Body of pancreas (tissue), 4 donors: ENCODE results near the gene SLC1A2. TPM values are rescaled to one million over a fixed set of nuclear protein-coding genes. Genes with fewer than 3 reads are reported as not detected.
A peak's percentile ranks its signal among the peaks of the same experiment; 100 is the strongest.

Experiments
- ATAC-seq: fragments of 150-250 bp; one replicate; pipeline ENCODE4 v1.9.1; 2016
- DNase-seq, 4 donors: peaks; one replicate each; pipeline ENCODE4 v3.0.0-alpha.2; 2019
- H3K27ac ChIP-seq, 4 donors: fragments of 200-600 bp; sonication (generic); 1 replicate in 3 of 4; 2 replicates in 1 of 4; pipeline versions ENCODE4 v1.5.1 to v1.6.1; 2016 to 2019; ENCODE audit warnings: mild to moderate bottlenecking in 1 of 4, mixed read lengths in 1 of 4, moderate library complexity in 1 of 4
- H3K27me3 ChIP-seq, 2 donors: fragments of 200-600 bp; sonication (generic); one replicate each; pipeline ENCODE4 v1.6.0; 2016; ENCODE audit warnings: mild to moderate bottlenecking in 1 of 2
- H3K36me3 ChIP-seq, 2 donors: fragments of 200-600 bp; sonication (generic); replicated peaks in 1 of 2; 2 replicates each; pipeline ENCODE4 v1.5.1; 2016; ENCODE audit warnings: low read depth in 2 of 2; ENCODE audit not compliant: insufficient read depth in 1 of 2
- H3K4me1 ChIP-seq: fragments of 200-600 bp; sonication (generic); one replicate; pipeline ENCODE4 v1.6.0; 2016
- H3K4me3 ChIP-seq, 2 donors: fragments of 200-600 bp; sonication (generic); 1 replicate in 1 of 2; 2 replicates in 1 of 2; pipeline ENCODE4 v1.5.1; 2016 to 2019
- H3K9me3 ChIP-seq, 3 donors: fragments of 200-600 bp; sonication (generic); 1 replicate in 2 of 3; 2 replicates in 1 of 3; pipeline ENCODE4 v1.5.1; 2016
- POLR2A ChIP-seq, 3 donors: fragments of 450-650 bp; IDR thresholded peaks; one replicate each; pipeline ENCODE4 v1.6.1; 2016; ENCODE audit warnings: antibody characterized with exemption in 3 of 3, mild to moderate bottlenecking in 2 of 3
- WGBS, 2 donors: methylation state at CpG; one replicate each; pipeline ENCODE4 v1.1.5; 2017; 5-methylcytosine and 5-hydroxymethylcytosine counted together
- intact Hi-C: fragments of 100-400 bp; cut with DNase I; formaldehyde crosslinking; loops from one replicate; pipeline ENCODE4 v1.15.1; 2023
- total RNA-seq, 2 donors: library from RNA; depleted of rRNA; stranded (reverse); fragments of >200 nt; gene quantifications; one replicate each; pipeline ENCODE4 v1.1.0, GENCODE V29; 2016
- TF ChIP-seq, protein P1 (sequence below), 7 experiments: fragments of 450-650 bp in 4 of 7; fragments of 200-600 bp in 3 of 7; sonication (generic) in 3 of 7; IDR thresholded peaks; one replicate each; pipeline ENCODE4 v1.5.1; 2016 to 2019; ENCODE audit warnings: antibody characterized with exemption in 7 of 7

The SLC1A2 gene
- total RNA-seq, 2 donors from 2014 or later: 23.1 to 73.7 TPM

DNA sequence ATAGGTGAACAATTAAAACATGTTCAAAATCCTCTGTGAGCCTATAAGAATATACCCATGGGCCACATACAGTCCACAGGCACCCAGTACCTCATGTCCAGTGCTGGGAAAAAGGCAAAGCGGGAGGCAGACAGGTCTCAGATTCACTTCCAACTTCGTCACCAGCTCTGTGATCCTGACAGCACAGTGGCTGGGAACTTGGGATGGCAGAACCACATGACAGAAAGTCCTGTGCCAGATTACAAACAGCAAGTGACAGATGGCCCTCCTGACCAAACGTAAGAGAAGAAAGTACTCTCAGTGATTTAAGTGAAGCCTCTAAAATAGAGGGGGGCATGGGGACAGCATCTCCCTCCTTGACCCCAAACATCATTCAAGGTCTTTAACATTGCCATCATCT is 5.8 kb downstream of the SLC1A2 start:
- TF ChIP-seq POLR2A (IDR thresholded peaks at IDR 0.05): no peak
- TF ChIP-seq, protein P1, sequence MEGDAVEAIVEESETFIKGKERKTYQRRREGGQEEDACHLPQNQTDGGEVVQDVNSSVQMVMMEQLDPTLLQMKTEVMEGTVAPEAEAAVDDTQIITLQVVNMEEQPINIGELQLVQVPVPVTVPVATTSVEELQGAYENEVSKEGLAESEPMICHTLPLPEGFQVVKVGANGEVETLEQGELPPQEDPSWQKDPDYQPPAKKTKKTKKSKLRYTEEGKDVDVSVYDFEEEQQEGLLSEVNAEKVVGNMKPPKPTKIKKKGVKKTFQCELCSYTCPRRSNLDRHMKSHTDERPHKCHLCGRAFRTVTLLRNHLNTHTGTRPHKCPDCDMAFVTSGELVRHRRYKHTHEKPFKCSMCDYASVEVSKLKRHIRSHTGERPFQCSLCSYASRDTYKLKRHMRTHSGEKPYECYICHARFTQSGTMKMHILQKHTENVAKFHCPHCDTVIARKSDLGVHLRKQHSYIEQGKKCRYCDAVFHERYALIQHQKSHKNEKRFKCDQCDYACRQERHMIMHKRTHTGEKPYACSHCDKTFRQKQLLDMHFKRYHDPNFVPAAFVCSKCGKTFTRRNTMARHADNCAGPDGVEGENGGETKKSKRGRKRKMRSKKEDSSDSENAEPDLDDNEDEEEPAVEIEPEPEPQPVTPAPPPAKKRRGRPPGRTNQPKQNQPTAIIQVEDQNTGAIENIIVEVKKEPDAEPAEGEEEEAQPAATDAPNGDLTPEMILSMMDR (IDR thresholded peaks at IDR 0.05): no peak
- H3K9me3 ChIP-seq: no peaks in the 10 kb centered on the region
- peaks cover 0 to 8% of the 10 kb centered on the region in 2 donors for H3K27me3 ChIP-seq
- no peaks in the 10 kb centered on the region for H3K36me3 ChIP-seq
- 30 to 45% methylated on average over 3 of the region's 3 CpGs for WGBS, 2 donors
- no peak overlapping the region for H3K4me3 ChIP-seq
- no peak for ATAC-seq
- H3K27ac ChIP-seq: no peak overlapping the region
- intact Hi-C loops: no loop called here
- peaks cover 6% of the 10 kb centered on the region for H3K4me1 ChIP-seq
- DNase-seq: no peak

DNA sequence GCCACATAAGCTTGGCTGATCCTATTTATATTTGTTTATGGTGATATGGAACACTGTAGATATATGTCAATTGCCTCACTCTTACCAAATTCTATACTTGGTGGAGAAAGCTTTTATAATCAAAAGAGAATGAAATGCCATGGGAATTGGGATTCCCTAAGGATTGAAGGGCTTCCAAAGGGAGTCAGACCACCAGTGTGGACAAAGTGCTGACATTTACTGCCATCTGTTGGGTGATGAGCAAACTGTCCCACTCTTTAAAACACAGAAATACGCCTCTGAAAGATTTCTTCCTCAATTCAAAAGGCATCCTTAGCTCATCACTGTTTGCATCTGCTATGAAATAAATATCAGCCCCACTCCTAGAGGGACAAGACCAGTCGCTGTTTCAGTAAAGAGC is 7.1 kb downstream of the SLC1A2 start:
- intact Hi-C loops: no loop called here
- H3K36me3 ChIP-seq: no peaks in the 10 kb centered on the region
- H3K4me1 ChIP-seq: no peaks in the 10 kb centered on the region
- 78 to 85% methylated on average over 2 of the region's 2 CpGs for WGBS, 2 donors
- TF ChIP-seq POLR2A (IDR thresholded peaks at IDR 0.05): no peak
- TF ChIP-seq, protein P1 (IDR thresholded peaks at IDR 0.05): peak in 4 of 7 experiments; percentile 6 to 20 (median 13)
- no peak overlapping the region for H3K27ac ChIP-seq
- H3K9me3 ChIP-seq: no peaks in the 10 kb centered on the region
- H3K27me3 ChIP-seq: no peaks in the 10 kb centered on the region
- DNase-seq (no peak), ATAC-seq (no peak)
- no peak overlapping the region for H3K4me3 ChIP-seq

DNA sequence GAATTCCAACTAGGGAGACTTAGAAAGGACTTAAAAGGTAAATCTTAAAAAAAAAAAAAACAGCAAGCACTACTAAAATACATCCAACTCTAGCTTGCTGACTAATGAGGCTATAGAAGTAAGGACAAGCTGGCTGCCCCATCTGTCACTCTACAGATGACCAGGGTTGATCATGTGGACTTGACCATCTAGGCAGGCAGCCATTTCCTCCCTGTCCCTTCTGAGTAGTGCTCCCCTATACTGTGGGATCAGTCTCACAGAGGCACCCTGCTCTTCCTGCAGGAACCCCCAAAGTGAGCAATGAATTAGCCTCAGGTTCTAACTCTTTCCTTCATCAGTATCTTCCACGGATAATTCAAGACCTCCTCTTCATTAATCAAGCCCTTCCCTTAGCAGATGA is 12.3 kb downstream of the SLC1A2 start:
- TF ChIP-seq, protein P1 (IDR thresholded peaks at IDR 0.05): no peak
- no peaks in the 10 kb centered on the region for H3K27me3 ChIP-seq
- intact Hi-C loops: loop anchor here (10.0 kb wide), 2 partner anchors 412 to 482 kb away; no protein-coding TSS in a partner anchor

GRCh38 chr11:35404388-35404775 is 15.0 kb downstream of the SLC1A2 start:
- peak; percentile 86 to 91 (median 90) for DNase-seq
- H3K27ac ChIP-seq: peak overlapping the region; percentile 75 to 91 (median 80)
- no peak overlapping the region for H3K4me3 ChIP-seq
- TF ChIP-seq, protein P1 (IDR thresholded peaks at IDR 0.05): peak; percentile 55 to 94 (median 89)
- TF ChIP-seq POLR2A (IDR thresholded peaks at IDR 0.05): peak in 2 of 3 donors; percentile 54 to 74
- WGBS, 2 donors: 23 to 26% methylated on average over 7 of the region's 7 CpGs
- peaks cover 29% of the 10 kb centered on the region for H3K4me1 ChIP-seq
- H3K27me3 ChIP-seq: no peaks in the 10 kb centered on the region
- H3K9me3 ChIP-seq: no peaks in the 10 kb centered on the region
- H3K36me3 ChIP-seq: no peaks in the 10 kb centered on the region
- ATAC-seq: peak; percentile 93
- intact Hi-C loops: loop anchor here (10.0 kb wide), 2 partner anchors 410 to 480 kb away; no protein-coding TSS in a partner anchor

More for the DNA sequence above, 12.3 kb downstream of the SLC1A2 start:
- Histone ChIP-seq H3K4me3 (no peak overlapping the region), H3K9me3 (no peaks in the 10 kb centered on the region), H3K4me1 (peaks cover 11% of the 10 kb centered on the region), H3K27ac (no peak overlapping the region), H3K36me3 (no peaks in the 10 kb centered on the region)
- DNase-seq (no peak), ATAC-seq (no peak)
- 81 to 84% methylated on average over 1 of the region's 1 CpG for WGBS, 2 donors

GRCh38 chr11:35403765-35404387 is 15.5 kb downstream of the SLC1A2 start:
- peak; percentile 51 for ATAC-seq
- DNase-seq: peak in 1 of 4 donors; percentile 16

More at GRCh38 chr11:35403765-35404387, 15.5 kb downstream of the SLC1A2 start:
- Histone ChIP-seq H3K9me3 (no peaks in the 10 kb centered on the region), H3K36me3 (no peaks in the 10 kb centered on the region), H3K27ac (peak overlapping the region; percentile 75 to 91 (median 80)), H3K27me3 (no peaks in the 10 kb centered on the region), H3K4me3 (peak overlapping the region in 1 of 2 donors; percentile 7), H3K4me1 (peaks cover 33% of the 10 kb centered on the region)
- no peak for TF ChIP-seq POLR2A (IDR thresholded peaks at IDR 0.05)
- TF ChIP-seq, protein P1 (IDR thresholded peaks at IDR 0.05): no peak
- 37 to 39% methylated on average over 7 of the region's 7 CpGs for WGBS, 2 donors
- intact Hi-C loops: loop anchor here (10.0 kb wide), 2 partner anchors 409 to 479 kb away; no protein-coding TSS in a partner anchor
